ENCODE data around the gene LOC101059915.
"Not testable (repeated sequence)": the region's sequence is repeated elsewhere in the genome, so short reads cannot be mapped to it uniquely, and the experiment has no call there.

The LOC101059915 gene

GRCh38 chrX:71671043-71671780 is 3.9 kb downstream of the LOC101059915 start:
- no peak for DNase-seq (ENCODE audit: low read depth)

- no peak for DNase-seq (ENCODE audit: low read depth)
Observed at GRCh38 chrX:71671938-71672337, 4.6 kb downstream of the LOC101059915 start.

GRCh38 chrX:71675636-71676035 is 8.3 kb downstream of the LOC101059915 start:
- not testable (repeated sequence) for DNase-seq (ENCODE audit: low read depth)

GRCh38 chrX:71676068-71676795 is 8.9 kb downstream of the LOC101059915 start:
- DNase-seq (ENCODE audit: low read depth): not testable (repeated sequence)

GRCh38 chrX:71677195-71677594 is 9.8 kb downstream of the LOC101059915 start:
- DNase-seq (ENCODE audit: low read depth): not testable (repeated sequence)

- DNase-seq (ENCODE audit: low read depth): no peak
Observed at GRCh38 chrX:71679575-71680207, 12.3 kb downstream of the LOC101059915 start.

GRCh38 chrX:71696641-71697465 is 29.5 kb downstream of the LOC101059915 start:
- DNase-seq (ENCODE audit: low read depth): not testable (repeated sequence)

- not testable (repeated sequence) for DNase-seq (ENCODE audit: low read depth)
Observed at GRCh38 chrX:71697466-71698298, 30.3 kb downstream of the LOC101059915 start.

GRCh38 chrX:71698299-71699022 is 31.1 kb downstream of the LOC101059915 start:
- DNase-seq (ENCODE audit: low read depth): not testable (repeated sequence)

GRCh38 chrX:71699023-71699344 is 31.6 kb downstream of the LOC101059915 start:
- not testable (repeated sequence) for DNase-seq (ENCODE audit: low read depth)

GRCh38 chrX:71702853-71703252 is 35.5 kb downstream of the LOC101059915 start:
- not testable (repeated sequence) for DNase-seq (ENCODE audit: low read depth)

- not testable (repeated sequence) for DNase-seq (ENCODE audit: low read depth)
Observed at GRCh38 chrX:71714064-71714463, 46.7 kb downstream of the LOC101059915 start.

- not testable (repeated sequence) for DNase-seq (ENCODE audit: low read depth)
Observed at GRCh38 chrX:71715551-71715950, 48.2 kb downstream of the LOC101059915 start.

- not testable (repeated sequence) for DNase-seq (ENCODE audit: low read depth)
Observed at GRCh38 chrX:71716323-71716722, 49.0 kb downstream of the LOC101059915 start.

- DNase-seq (ENCODE audit: low read depth): not testable (repeated sequence)
Observed at GRCh38 chrX:71718185-71718584, 50.8 kb downstream of the LOC101059915 start, which contains the start of gene CXorf49. Gene CXorf49, minus strand, starts transcription at chrX:71718285. Its CDS starts 134 bp downstream, at chrX:71718151.

GRCh38 chrX:71719195-71719594 is 51.8 kb downstream of the LOC101059915 start:
- not testable (repeated sequence) for DNase-seq (ENCODE audit: low read depth)

- not testable (repeated sequence) for DNase-seq (ENCODE audit: low read depth)
Observed at GRCh38 chrX:71720289-71720886, 53.0 kb downstream of the LOC101059915 start.
